ENCODE data around the gene VGLL3.
"Not testable (repeated sequence)": the region's sequence is repeated elsewhere in the genome, so short reads cannot be mapped to it uniquely, and the experiment has no call there.

Gene VGLL3

DNA sequence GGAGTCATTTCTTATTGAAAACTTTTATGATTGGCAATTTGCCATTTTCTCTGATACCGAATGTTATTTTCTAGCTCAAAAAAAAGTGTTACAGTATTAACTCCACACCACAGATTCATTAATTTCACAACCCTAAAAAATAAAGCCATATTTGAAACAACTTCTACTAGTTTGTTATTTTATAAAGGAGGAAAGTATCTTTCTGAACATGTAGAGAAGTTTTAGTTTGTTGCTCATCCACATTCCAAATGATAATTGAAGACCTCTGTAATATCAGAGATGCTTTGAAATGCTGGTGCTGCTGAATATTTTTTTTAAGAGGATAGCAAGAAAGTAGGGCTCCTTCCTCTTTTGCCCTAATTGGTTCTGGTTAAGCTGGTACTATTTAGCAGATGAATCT lies 1.9 kb downstream of the VGLL3 start:
- DNase-seq, result no peak

DNA sequence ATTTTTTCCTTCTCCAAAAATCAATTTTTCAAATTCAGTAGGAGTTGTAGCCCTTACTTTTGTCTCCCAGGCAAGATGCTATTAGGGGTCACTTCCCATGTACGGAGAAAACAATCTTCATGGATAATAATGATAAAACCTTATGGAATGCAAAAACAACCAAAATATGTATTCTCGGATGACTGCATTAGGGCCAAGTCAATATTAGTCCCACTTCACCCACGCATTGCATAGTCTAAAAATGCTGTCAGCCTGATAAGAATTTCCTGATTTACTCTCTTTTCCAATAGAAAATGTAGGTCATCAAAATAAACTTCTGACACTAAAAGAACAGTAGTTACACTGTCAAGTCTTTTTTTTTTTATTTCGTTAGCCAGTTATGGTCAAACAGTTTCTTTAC lies 2.7 kb downstream of the VGLL3 start:
- no peak for DNase-seq

DNA sequence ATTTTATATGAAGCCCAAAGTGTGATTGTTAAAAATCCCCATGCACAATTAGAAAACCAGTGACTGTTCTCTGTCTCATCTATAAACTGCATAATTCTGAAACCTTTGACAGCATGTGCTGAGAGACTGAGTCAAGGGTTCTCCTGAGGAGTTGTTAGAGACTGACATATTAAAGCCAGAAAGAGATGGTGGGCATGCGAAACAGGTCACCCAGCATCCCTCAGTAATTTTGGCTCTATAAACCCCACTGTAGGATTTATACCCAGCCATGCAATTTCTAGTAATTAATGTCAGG lies 3.6 kb downstream of the VGLL3 start:
- no peak for DNase-seq

DNA sequence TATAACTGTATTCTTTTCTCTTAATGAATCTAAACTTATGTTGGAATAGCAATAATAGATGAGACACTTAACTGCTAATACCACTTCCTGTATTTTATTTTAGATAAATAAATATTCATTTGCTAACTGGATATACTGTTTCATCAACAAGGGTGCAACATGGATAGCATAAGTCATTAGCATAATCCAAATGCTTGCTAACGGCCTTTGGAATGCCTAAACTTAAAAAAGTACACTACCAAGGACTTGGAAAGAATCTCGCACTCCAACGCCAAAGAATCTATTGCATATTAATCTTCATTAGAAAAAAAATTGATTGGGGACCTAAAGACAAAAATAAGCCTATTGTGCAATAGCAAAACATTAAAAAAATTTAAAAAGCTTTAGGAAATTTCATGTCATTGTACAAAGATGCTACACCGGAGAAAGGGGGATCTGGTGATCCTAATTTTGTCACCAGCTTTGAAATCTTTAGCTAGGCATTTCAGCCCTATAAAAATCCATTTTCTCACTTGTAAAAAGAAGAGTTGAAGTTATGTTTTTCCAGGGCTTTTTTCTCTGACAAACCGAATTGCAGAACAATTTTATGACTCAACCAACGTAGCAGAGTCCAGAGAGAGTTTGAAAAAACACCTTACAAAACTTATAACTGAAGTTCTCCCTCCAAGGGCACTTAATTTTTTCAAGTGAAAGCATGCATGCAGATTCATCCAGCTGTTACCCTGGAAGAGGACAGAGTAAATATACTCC lies 4.1 kb downstream of the VGLL3 start:
- no peak for DNase-seq

DNA sequence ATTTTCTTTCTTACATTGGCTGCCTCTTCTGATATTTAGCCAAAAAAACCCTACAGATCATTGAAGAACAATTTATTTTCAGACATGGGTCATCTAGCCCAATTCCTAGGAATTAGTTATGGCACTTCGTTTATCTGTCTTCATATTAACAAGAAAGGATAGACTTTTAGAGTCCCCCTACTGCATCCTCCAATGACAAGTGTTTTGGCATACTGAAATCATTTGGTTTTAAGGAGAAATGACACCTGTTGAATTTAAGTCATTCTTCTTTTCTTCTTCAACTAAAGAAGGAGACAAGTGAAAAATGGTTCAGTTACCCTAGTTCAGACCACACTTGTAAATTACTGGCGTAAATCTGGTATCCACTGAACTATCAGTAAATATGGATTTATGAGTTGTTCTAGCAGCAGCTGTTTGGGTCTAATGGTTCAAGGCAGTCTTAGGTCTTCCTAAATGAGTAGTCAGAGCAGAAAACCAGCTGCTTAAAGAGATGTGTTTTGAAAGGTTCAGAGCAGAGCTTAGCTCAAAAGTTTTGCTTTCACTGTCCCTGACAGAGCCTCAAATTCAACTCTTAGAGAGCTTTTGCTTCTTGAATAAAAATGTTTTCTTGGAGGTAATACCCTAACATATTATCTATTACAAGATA lies 5.6 kb downstream of the VGLL3 start:
- DNase-seq, result no peak

DNA sequence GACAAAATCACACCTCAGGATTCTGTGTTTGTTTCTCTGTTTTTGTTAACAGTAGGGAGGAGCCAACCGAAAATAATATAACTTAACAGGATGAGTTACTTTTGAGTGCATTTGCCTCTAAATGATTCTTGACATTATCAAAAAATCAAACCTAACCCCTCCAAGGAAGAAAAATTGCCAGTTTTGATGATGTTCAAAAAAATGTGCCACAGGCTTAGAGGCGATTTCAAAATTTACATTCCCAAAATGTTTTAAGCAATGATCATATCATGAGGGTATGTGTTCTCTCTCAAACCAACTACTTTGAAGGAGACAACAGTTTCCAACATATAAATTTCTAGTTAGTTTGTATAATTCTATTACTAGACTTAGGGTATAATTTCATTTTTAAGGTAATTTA lies 6.7 kb downstream of the VGLL3 start:
- no peak for DNase-seq

DNA sequence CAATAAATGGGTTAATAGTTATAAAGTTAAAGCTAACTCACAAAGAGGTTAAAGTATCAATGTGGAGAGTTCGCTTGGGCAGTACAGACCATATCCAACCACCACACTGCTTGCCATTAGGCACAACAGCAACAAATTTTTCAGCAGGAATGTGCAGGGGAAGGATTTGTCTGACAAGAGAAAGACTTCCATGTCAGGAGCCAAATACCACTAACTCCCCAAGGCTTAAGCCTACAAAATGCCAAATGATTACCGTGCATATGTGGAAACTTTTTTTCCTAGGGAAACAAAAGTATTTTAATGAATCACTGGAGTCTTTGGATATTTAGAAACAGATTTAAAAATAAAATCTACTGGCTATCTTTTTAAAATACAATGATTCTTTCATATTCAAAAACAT lies 8.1 kb downstream of the VGLL3 start:
- DNase-seq, result no peak

DNA sequence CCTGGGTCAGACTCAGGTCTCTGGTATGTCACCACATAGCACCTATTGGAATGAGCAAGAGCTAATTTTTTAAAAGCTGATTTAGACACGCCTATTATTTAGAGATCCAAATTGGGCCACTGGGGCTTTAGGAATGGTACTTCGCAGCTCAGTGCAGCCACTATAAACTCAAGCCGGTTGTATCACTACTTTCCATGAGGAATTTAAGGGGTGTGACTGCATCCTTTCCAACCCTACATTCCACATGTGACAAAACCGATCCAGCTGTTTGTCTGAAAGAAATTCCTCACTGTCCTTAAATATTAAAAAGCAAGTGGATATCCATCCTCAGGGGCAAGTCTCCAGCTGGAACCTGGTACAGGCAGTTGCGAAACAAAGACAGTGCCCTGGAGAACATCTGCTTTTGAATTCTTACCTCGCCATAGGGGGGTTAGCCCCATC lies 12.8 kb downstream of the VGLL3 start:
- DNase-seq, result no peak

DNA sequence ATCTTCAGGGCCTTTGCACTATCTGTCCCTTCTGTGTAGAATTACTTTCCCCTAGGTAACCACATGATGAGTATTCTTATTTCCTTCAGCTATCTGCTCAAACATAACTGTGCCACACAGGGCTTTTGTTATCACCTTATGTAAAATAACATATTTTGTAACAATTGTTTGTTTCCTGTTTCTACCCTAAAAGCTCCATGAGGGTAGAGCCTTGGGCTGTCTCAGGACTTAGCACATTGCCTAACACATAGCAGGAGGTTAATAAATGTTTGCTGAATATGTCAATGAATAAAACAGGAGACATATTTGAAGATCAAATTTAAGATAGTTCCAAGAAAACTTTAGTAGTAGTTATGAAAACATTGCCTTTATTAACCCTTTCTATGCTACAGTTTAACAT lies 14.7 kb downstream of the VGLL3 start:
- DNase-seq, result no peak

DNA sequence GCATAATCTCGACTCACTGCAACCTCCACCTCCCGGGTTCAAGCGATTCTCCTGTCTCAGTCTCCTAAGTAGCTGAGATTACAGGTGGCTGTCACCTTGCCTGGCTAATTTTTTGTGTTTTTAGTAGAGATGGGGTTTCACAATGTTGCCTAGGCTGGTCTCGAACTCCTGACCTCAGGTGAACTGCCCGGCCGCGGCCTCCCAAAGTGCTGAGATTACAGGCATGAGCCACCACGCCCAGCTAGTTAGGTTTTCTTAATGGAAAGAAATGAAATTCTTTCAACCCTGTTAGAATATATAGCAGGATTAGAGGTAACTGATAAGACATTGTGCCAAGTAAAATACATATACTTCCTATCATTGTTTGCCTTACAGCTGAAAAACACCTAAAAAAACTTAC lies 16.8 kb downstream of the VGLL3 start:
- not testable (repeated sequence) for DNase-seq

DNA sequence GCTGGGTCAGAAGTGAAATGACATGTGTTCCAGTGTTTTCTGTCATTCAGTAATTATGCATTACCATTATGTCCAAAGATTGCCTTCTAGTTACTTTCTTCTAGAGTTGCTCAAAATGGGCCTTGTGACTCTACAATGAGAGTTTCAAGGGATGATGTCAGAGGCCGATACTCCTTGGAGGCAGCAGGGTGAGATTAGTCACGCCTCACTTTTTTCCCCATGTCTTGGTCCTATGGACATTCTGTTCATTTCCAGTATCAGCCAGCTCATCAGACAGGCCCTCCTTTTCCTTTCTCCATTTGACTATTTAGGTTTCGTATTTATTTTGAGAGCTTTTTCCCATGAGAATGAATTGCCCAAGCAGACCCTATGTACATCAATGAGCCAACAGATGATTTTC lies 17.5 kb downstream of the VGLL3 start:
- DNase-seq, result no peak

DNA sequence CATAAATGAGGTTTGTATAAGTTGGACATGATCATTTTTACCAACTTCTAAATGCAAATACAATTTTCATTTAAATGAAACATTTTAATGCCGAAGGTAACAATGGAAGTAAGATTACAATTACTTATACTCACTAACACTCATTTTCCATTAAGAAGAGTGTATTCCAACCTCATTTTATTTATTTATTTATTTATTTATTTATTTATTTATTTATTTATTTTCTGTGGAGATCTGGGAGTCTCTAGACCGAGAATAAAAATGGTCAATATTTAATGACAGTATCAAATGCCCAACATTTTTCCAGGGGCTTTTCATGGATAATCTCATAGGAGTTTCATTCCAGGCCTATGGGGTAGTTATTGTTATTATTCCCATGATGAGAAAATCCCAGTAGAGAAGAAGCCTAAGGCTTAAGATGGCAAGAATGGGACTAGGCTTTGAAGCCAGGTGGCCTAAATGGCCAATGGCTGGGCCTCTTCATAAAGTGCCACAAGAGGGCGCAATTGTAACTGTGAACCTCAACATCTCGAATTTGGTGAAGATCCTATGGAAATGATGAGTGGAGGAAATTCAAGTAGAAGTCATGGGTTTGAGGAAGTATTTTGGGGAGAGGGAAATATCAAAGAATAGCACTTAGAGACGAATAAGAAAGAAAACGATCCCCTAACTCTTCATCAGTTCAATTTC lies 21.3 kb downstream of the VGLL3 start:
- DNase-seq, result no peak

DNA sequence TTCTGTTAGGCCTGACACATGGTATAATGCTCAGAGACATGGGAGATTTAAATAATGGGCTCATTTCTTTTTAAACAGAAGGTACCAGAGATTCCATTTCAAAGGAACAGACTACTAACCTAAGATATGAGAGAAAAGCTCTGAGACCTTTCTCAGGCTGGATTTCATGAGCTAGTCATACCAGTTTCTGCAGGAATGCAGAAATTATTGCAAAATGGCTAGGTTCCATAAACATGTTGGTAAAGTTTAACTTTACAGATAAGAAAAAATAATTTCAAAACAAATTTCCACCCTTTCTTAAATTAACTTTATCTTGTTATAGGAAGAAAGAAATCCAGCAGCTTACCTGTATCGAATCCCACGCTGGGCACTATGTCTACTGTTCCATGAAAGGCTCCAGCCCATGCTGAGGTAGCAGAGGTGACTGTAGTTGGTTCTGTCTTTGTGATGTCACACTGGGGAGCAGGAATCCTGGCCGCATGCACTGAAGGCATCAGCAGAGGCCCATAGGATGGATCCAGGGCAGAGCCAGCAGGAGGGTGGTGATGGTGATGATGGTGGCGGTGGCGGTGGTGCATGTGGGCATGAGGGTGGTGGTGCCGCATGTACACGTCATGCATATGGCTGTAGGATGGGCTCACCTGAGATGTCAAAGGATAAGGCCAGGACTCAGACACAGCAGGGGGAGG lies 22.6 kb downstream of the VGLL3 start:
- no peak for DNase-seq

DNA sequence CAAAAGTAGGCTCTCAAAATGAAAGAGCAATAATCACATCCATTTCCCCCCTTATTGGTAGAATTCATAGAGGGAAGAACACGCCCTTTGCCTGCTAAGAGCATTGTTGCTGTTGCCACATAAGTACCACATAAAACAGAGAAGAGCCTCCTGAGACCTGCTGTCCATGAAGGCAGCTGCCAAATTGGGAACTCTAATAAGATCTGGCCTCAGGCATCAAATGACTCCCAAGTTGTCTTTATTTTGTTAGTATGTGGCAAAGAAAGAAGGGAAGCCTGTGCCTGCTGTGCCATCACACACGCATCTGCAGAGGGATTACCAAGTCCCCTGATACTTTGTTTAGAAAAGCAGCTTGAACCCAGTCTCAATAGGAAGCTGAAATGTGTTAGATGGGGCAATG lies 23.9 kb downstream of the VGLL3 start:
- DNase-seq, result no peak

DNA sequence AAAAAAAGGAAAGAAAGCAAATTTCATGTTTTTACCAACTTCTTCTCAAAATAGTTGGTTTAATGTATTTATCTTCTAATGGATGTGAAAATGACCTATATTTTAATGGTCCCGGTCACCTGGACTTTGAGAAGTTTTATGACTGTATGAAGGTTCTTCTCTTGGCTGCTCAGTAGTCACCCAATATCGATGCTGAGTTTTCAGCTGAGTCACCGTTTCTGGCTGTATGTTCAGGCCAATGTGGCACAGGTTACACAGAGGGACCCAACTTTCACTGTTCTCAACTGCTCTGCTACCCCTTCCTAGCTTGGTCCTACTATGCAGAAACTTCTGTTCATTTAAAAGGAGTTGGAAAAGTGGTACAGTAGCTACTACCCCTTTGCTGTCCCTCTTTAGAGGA lies 25.8 kb downstream of the VGLL3 start:
- DNase-seq, result no peak

DNA sequence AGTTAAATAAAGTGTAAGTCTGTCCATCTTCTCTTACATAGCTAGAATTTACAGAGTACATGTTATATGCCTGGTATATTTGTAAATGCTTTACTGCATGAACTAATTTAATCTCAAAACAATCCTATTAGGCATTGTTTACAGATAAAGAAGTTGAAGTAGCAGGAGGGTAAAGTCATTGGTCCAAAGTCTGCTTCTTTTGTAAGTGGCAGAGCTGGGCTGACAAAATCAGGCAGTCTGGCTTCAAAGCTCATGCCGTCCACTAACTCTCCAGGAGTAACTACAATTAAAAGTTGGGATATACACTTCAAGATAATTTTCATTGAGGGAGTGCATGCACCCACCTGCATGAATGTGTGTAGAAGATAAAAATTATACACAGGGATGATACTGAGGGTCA lies 27.3 kb downstream of the VGLL3 start:
- DNase-seq, result no peak

DNA sequence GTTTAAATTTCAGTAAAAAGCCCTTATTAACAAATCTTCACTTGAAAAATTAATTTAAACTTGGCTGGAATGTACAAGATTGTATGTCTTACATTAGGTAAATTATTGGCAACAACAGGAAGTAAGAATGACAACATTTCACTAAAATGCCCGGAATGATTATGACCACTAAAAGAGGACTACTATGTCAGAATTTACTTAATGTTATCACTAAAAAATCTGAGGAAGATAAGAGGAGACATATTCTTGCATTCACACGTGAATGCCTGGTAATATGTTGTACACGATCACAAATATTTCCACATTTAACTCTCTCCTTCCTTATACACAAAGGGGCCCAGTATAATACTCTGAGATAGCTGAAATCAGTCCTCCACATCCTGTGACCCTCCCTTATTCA lies 29.7 kb downstream of the VGLL3 start:
- DNase-seq, result no peak

DNA sequence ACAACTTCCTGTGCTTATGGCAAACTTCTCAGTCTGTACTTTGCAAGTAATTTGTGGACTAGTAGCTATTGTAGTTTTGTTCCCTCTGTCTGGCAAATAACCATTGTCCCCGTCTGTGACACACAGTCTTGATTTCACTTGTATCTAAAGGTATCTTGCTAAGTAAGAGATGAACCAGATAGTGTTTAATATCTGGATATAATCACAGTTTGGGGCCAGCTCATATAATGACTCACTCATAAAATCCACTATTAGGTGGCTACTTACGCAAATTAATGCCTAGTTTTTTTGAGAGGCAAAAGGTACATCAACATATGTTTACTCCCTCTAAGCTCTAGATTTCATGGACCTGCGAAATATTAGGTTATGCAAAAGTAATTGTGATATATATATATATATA lies 30.4 kb downstream of the VGLL3 start:
- DNase-seq, result no peak

DNA sequence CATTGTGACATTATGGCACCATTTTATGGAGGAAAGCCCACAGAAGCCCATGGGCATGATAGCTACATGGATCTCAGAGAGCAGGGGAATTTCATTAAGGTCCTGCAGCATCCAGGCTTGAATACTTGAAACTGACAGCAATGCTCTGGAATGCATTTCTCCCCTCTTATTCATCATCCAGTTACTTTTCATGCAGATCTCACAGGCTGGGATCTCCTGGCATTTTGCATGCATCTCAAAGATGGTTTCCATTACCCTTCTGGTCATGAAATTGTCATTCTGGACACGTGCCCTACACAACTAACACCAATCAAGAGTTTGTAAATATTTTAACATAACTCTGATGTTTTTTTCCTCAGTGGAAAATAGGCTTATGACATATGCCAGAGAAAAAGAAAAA lies 32.4 kb downstream of the VGLL3 start:
- DNase-seq, result no peak

DNA sequence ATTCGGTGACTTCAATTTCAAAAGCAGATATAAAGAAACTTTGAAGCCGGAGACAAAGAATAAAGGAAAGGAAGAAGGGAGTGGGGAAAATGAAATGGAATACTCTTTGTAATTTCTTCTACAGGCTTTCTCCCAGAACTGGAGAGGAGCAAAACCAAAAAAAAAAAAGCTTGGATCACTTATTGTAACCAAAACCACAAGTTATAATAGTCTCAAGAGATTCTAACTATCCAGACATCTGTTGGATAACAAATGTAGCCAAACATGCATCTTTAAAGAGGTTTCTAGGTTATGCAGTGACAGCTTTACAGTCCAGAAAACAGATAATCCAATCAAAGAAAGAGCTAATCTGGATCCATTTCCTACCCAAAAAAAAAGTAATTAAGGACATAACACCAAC lies 36.2 kb downstream of the VGLL3 start:
- DNase-seq, result no peak

DNA sequence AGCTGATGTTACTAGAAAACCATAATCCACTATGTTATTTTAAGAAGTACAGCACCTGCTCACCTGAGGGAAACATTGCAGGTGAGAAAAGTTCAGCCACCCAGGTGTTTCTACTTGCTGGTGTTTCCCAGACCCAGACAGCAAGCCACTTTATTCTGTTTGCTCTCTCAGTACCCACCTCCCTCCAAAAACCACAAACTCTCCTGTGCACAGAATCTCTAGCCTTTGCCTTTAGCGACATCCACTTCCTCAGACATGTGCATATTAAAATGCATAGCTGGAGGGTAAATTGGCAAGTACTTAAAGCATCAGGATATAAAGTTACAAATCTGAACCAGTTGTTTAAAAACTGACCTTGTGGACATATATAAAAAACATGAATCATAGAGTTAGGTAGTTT lies 36.7 kb downstream of the VGLL3 start:
- DNase-seq, result no peak

DNA sequence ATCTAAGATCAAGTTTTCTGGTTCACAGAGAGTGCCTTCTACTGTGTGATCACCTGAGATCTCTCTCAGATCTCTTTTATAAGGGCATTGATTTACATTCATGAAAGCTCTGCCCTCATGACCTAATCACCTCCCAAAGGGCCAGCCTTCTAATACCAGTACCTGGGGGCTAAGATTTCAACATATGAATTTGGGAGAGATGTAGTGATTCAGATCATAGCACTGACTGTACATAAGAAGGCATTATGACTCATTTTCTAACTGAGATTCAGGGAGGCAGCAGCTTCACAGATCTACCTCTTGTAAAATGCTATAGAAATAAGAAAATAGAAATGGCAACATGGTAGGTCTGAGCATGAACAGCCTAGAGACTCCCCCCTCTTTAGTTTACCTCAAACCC lies 39.6 kb downstream of the VGLL3 start:
- no peak for DNase-seq

DNA sequence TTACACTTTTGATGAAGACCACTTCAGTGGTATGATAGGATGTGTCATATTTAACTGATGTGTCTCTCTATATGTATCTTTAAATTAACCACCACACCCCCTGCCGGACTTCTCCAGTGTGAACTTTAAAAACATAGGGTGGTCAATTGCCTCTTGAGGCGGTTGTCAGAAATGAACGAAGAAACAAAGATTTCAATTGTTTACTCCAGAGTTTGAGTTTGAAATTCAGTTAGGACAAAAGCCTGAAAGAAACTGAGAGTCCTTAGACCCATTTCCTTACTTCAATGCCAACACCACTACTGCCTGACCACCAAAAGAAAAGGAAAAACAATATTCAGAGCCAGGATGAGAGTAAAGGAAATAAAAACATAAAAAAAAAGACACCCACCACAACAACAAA lies 40.2 kb downstream of the VGLL3 start:
- no peak for DNase-seq

DNA sequence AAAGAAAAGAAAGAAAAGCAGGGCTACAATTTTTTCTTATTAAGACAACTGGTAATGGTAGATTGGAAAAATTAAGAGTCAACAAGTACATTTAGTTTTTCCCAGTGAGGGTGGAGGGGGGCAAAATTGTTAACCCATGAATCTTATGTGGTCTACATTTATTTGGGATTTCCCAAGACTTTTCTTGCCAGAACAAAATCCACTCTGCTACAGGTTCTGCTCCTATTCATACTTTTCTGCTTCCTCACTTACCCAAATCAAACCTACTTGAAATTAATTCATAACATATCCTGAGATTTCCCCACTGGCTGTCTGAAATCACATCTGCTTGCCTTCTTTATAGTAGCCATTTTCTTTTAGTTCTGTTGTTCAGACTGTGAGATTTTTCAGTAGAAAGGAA lies 41.1 kb downstream of the VGLL3 start:
- no peak for DNase-seq
